Measurements from ENCODE around the gene OR1L8.

DNA sequence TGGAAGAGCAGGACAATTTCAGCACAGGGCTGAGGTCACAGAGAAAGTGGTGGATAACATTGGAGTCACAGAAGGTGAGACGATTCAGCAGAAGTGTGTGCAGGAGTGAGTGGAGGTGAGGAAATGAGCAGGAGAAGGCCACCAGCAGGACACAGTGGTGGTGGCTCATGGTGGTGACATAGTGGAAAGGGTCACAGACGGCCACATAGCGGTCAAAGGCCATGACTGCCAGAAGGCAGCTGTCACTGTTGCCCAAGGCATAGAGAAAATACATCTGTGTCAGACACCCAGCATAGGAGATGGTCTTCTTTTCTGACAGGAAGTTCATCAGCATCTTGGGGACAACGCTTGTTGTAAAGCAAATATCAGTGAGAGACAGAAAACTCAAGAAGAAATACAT lies 15.3 kb downstream of the OR1L8 start:
- TF ChIP-seq ZNF274 (IDR thresholded peaks at IDR 0.05; ENCODE audit: low read depth, low read length) = no peak
- TF ChIP-seq YY1 (IDR thresholded peaks at IDR 0.05; ENCODE audit: insufficient read depth, insufficient read length) = no peak
